ENCODE measurements around the gene HIF1A. TPM values are rescaled to one million over a fixed set of nuclear protein-coding genes. Genes with fewer than 3 reads are reported as not detected.
"Not testable (repeated sequence)": the region's sequence is repeated elsewhere in the genome, so short reads cannot be mapped to it uniquely, and the experiment has no call there.

HIF1A gene
- total RNA-seq, 1 experiment from 2014 or later: 319 TPM

DNA sequence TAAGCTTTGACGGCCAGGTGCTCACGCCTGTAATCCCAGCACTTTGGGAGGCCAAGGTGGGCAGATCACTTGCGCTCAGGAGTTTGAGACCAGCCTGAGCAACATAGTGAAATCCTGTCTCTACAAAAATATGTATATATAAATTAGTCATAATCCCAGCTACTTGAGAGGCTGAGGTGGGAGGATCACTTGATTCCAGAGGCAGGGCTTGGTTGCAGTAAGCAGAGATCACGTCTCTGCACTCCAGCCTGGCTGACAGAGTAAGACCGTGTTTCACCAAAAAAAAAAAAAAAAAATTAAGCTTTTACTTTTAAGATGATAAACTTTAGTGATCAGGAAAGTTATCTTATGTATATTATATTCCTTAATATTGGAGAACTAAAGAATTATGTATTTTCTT is 48.9 kb downstream of the HIF1A start:
- H3K4me3 ChIP-seq (ENCODE audit: low read length): no peak overlapping the region
- BruUV-seq (replicated peaks): no TSS peak
- no peaks in the 10 kb centered on the region for H3K27me3 ChIP-seq (ENCODE audit: low read length)
- H4K20me1 ChIP-seq (ENCODE audit: low read length): peaks cover 34% of the 10 kb centered on the region
- ChIA-PET CTCF (no interaction called here), POLR2A (ENCODE audit: unreplicated experiment) (interaction anchor here (0.7 kb wide), 1 partner anchor 54 kb away, joined by 3 read pairs; no protein-coding TSS in a partner anchor)
- H3K4me2 ChIP-seq (ENCODE audit: low read length): no peak overlapping the region
- no peak overlapping the region for H3K27ac ChIP-seq (ENCODE audit: low read length)
- TF ChIP-seq EZH2phosphoT487 (IDR thresholded peaks at IDR 0.05; ENCODE audit: borderline replicate concordance, low read length) (no peak), EZH2 (IDR thresholded peaks at IDR 0.05; ENCODE audit: low read length, unreplicated experiment) (no peak)
- TF ChIP-seq, protein P1, sequence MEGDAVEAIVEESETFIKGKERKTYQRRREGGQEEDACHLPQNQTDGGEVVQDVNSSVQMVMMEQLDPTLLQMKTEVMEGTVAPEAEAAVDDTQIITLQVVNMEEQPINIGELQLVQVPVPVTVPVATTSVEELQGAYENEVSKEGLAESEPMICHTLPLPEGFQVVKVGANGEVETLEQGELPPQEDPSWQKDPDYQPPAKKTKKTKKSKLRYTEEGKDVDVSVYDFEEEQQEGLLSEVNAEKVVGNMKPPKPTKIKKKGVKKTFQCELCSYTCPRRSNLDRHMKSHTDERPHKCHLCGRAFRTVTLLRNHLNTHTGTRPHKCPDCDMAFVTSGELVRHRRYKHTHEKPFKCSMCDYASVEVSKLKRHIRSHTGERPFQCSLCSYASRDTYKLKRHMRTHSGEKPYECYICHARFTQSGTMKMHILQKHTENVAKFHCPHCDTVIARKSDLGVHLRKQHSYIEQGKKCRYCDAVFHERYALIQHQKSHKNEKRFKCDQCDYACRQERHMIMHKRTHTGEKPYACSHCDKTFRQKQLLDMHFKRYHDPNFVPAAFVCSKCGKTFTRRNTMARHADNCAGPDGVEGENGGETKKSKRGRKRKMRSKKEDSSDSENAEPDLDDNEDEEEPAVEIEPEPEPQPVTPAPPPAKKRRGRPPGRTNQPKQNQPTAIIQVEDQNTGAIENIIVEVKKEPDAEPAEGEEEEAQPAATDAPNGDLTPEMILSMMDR (conservative IDR thresholded peaks at IDR 0.05; ENCODE audit: low read depth, low read length): no peak
- H3K9me2 ChIP-seq (replicated peaks; ENCODE audit: low read length): no peaks in the 10 kb centered on the region
- ATAC-seq (no peak), DNase-seq (no peak)
- no peaks in the 10 kb centered on the region for H3K9me3 ChIP-seq (ENCODE audit: low read length)
- no peak overlapping the region for H2AFZ ChIP-seq (ENCODE audit: low read length)
- peaks cover 96% of the 10 kb centered on the region for H3K79me2 ChIP-seq (ENCODE audit: low read length)
- H3K9ac ChIP-seq (ENCODE audit: low read length): no peak overlapping the region
- peaks cover 36% of the 10 kb centered on the region for H3F3A ChIP-seq (ENCODE audit: low read length, unreplicated experiment)
- peaks cover 88% of the 10 kb centered on the region for H3K36me3 ChIP-seq (ENCODE audit: low read depth, low read length)
- intact Hi-C loops (cut with micrococcal nuclease): no loop called here
- peaks cover 32% of the 10 kb centered on the region for H3K4me1 ChIP-seq (ENCODE audit: insufficient read depth, low read length)

DNA sequence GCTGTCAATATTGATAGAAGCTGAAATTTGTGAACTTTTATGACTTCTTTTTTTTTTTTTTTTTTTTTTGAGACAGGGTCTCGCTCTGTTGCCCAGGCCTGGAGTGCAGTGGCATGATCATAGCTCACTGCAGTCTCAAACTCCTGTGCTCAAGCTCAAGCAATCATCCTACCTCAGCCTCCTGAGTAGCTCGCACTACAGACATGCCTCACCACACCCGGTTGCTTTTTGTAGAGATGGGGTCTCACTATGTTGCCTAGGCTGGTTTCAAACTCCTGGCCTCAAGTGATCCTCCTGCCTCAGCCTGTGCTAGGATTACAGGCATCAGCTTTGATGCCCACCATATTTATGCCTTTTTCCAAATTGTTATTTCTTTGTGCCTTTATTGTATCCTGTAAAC is 51.0 kb downstream of the HIF1A start:
- H3K27ac ChIP-seq (ENCODE audit: low read length); BruUV-seq (replicated peaks); H3K9me3 ChIP-seq (ENCODE audit: low read length); H3K27me3 ChIP-seq (ENCODE audit: low read length); H3K9me2 ChIP-seq (replicated peaks; ENCODE audit: low read length); ATAC-seq; DNase-seq; H2AFZ ChIP-seq (ENCODE audit: low read length); H3K9ac ChIP-seq (ENCODE audit: low read length): not testable (repeated sequence)
- ChIA-PET CTCF (interaction anchor here (0.6 to 0.7 kb wide), 3 partner anchors 91 to 975 kb away, joined by 3 to 8 read pairs (median 7); no protein-coding TSS in a partner anchor), POLR2A (ENCODE audit: unreplicated experiment) (interaction anchor here (0.6 kb wide), 3 partner anchors 47 to 218 kb away, joined by 3 to 10 read pairs (median 7); no protein-coding TSS in a partner anchor)
- H3K4me1 ChIP-seq (ENCODE audit: insufficient read depth, low read length): peaks cover 44% of the 10 kb centered on the region
- peaks cover 74% of the 10 kb centered on the region for H3K36me3 ChIP-seq (ENCODE audit: low read depth, low read length)
- peaks cover 38% of the 10 kb centered on the region for H4K20me1 ChIP-seq (ENCODE audit: low read length)
- peak overlapping the region; percentile 72; the same call in 1 of the 2 replicates for H3K4me3 ChIP-seq (ENCODE audit: low read length)
- peaks cover 36% of the 10 kb centered on the region for H3F3A ChIP-seq (ENCODE audit: low read length, unreplicated experiment)
- peaks cover 98% of the 10 kb centered on the region for H3K79me2 ChIP-seq (ENCODE audit: low read length)
- peak overlapping the region; percentile 86 for H3K4me2 ChIP-seq (ENCODE audit: low read length)
- intact Hi-C loops (cut with micrococcal nuclease): loop anchor here (5.0 kb wide), 1 partner anchor 381 kb away; no protein-coding TSS in a partner anchor

DNA sequence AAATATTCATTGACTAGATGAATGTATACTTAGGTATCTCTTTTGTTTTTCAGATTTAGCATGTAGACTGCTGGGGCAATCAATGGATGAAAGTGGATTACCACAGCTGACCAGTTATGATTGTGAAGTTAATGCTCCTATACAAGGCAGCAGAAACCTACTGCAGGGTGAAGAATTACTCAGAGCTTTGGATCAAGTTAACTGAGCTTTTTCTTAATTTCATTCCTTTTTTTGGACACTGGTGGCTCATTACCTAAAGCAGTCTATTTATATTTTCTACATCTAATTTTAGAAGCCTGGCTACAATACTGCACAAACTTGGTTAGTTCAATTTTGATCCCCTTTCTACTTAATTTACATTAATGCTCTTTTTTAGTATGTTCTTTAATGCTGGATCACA is 51.6 kb downstream of the HIF1A start:
- TF ChIP-seq, protein P1 (conservative IDR thresholded peaks at IDR 0.05; ENCODE audit: low read depth, low read length): no peak
- TF ChIP-seq EZH2 (IDR thresholded peaks at IDR 0.05; ENCODE audit: low read length, unreplicated experiment) (no peak), EZH2phosphoT487 (IDR thresholded peaks at IDR 0.05; ENCODE audit: borderline replicate concordance, low read length) (no peak)
- Histone ChIP-seq H3K4me1 (ENCODE audit: insufficient read depth, low read length) (peaks cover 49% of the 10 kb centered on the region), H3K9me2 (replicated peaks; ENCODE audit: low read length) (no peaks in the 10 kb centered on the region), H3K36me3 (ENCODE audit: low read depth, low read length) (peaks cover 69% of the 10 kb centered on the region), H3F3A (ENCODE audit: low read length, unreplicated experiment) (peaks cover 32% of the 10 kb centered on the region), H3K79me2 (ENCODE audit: low read length) (peaks cover 98% of the 10 kb centered on the region), H3K4me3 (ENCODE audit: low read length) (peak overlapping the region; percentile 72), H3K9me3 (ENCODE audit: low read length) (no peaks in the 10 kb centered on the region), H3K27ac (ENCODE audit: low read length) (no peak overlapping the region), H2AFZ (ENCODE audit: low read length) (no peak overlapping the region), H4K20me1 (ENCODE audit: low read length) (peaks cover 38% of the 10 kb centered on the region), H3K9ac (ENCODE audit: low read length) (no peak overlapping the region), H3K4me2 (ENCODE audit: low read length) (peak overlapping the region; percentile 86), H3K27me3 (ENCODE audit: low read length) (no peaks in the 10 kb centered on the region)
- ATAC-seq: no peak
- CTCF ChIA-PET: interaction anchor here (0.6 to 0.7 kb wide), 2 partner anchors 291 to 975 kb away, joined by 7 to 8 read pairs; no protein-coding TSS in a partner anchor
- POLR2A ChIA-PET (ENCODE audit: unreplicated experiment): interaction anchor here (0.6 to 0.7 kb wide), 2 partner anchors 15 to 184 kb away, joined by 3 to 4 read pairs; no protein-coding TSS in a partner anchor
- DNase-seq: no peak
- intact Hi-C loops (cut with micrococcal nuclease): loop anchor here (5.0 kb wide), 1 partner anchor 380 kb away; no protein-coding TSS in a partner anchor
- BruUV-seq (replicated peaks): no TSS peak

Data from PC-3 (cell line).